GM18951 (cell line): Measurements from ENCODE around the gene ATP5ME.

ENCODE experiments used
- POLR2A ChIP-seq: IDR thresholded peaks from 4 replicates; pipeline ENCODE4 v1.6.1; 2011; ENCODE audit warnings: mild to moderate bottlenecking; ENCODE audit not compliant: insufficient read length, insufficient read depth; ENCODE audit errors: extremely low read depth
- in situ Hi-C: fragments of 300-500 bp; cut with MboI; formaldehyde crosslinking; loops from one replicate; pipeline ENCODE4 v1.12.0; 2022; ENCODE audit warnings: low sequenced_read_pairs, mixed read lengths, inconsistent platforms; ENCODE audit not compliant: unreplicated experiment

ATP5ME gene

GRCh38 chr4:683982-684622, 10.0 kb upstream of the ATP5ME start:
- in situ Hi-C loops = no loop called here

GRCh38 chr4:683247-683897, 9.3 kb upstream of the ATP5ME start:
- in situ Hi-C loops = no loop called here
- no peak for TF ChIP-seq POLR2A

More at GRCh38 chr4:683982-684622, 10.0 kb upstream of the ATP5ME start:
- no peak for TF ChIP-seq POLR2A

GRCh38 chr4:682490-683172, 8.6 kb upstream of the ATP5ME start:
- in situ Hi-C loops = no loop called here
- TF ChIP-seq POLR2A = no peak

GRCh38 chr4:681736-682451, 7.8 kb upstream of the ATP5ME start:
- no peak for TF ChIP-seq POLR2A
- in situ Hi-C loops = no loop called here

GRCh38 chr4:680928-681645, 7.0 kb upstream of the ATP5ME start:
- in situ Hi-C loops = no loop called here
- TF ChIP-seq POLR2A = no peak

GRCh38 chr4:680551-680927, 6.5 kb upstream of the ATP5ME start:
- in situ Hi-C loops = no loop called here
- TF ChIP-seq POLR2A = no peak

GRCh38 chr4:680091-680490, 6.0 kb upstream of the ATP5ME start:
- in situ Hi-C loops = no loop called here
- TF ChIP-seq POLR2A = no peak

- TF ChIP-seq POLR2A = no peak
- in situ Hi-C loops = no loop called here
Observed at GRCh38 chr4:679629-680028, 5.6 kb upstream of the ATP5ME start.

GRCh38 chr4:679104-679481, 5.0 kb upstream of the ATP5ME start:
- in situ Hi-C loops = no loop called here
- no peak for TF ChIP-seq POLR2A

- no peak for TF ChIP-seq POLR2A
- in situ Hi-C loops = no loop called here
Observed at GRCh38 chr4:678331-679103, 4.4 kb upstream of the ATP5ME start.

- in situ Hi-C loops = no loop called here
- TF ChIP-seq POLR2A = no peak
Observed at GRCh38 chr4:677431-678293, 3.6 kb upstream of the ATP5ME start.

- TF ChIP-seq POLR2A = no peak
- in situ Hi-C loops = no loop called here
Observed at GRCh38 chr4:676871-677235, 2.8 kb upstream of the ATP5ME start.
